Memory B cell (primary cell): Measurements from ENCODE around the gene OLR1.
A peak's percentile ranks its signal among the peaks of the same experiment; 100 is the strongest.

Source experiments
- ATAC-seq: fragments of 150-1000 bp; cut with Tn5 transposase; 2 replicates; pipeline ENCODE4 v1.10.0; 2021; ENCODE audit warnings: low read depth, mild to moderate bottlenecking, moderate library complexity
- DNase-seq, 2 donors: peaks; one replicate each; pipeline ENCODE4 v3.0.0; 2022; ENCODE audit warnings: low spot score in 2 of 2
- H3K27ac Mint-ChIP-seq: one replicate; pipeline ENCODE4 v1.8.0; 2022; ENCODE audit warnings: mild to moderate bottlenecking, moderate library complexity, mixed read lengths
- H3K27me3 Mint-ChIP-seq: one replicate; pipeline ENCODE4 v1.8.0; 2022; ENCODE audit warnings: mixed read lengths
- H3K36me3 Mint-ChIP-seq: one replicate; pipeline ENCODE4 v1.8.0; 2022; ENCODE audit warnings: mild to moderate bottlenecking, mixed read lengths
- H3K4me1 Mint-ChIP-seq: one replicate; pipeline ENCODE4 v1.8.0; 2022; ENCODE audit warnings: mixed read lengths
- H3K4me3 Mint-ChIP-seq: one replicate; pipeline ENCODE4 v1.8.0; 2022; ENCODE audit warnings: mild to moderate bottlenecking, moderate library complexity, mixed read lengths
- H3K9me3 Mint-ChIP-seq: one replicate; pipeline ENCODE4 v1.8.0; 2022; ENCODE audit warnings: mixed read lengths

OLR1 gene

GRCh38 chr12:10178821-10179220, 6.9 kb upstream of the OLR1 start, which contains the start of gene TMEM52B:
TMEM52B (plus strand) TSS chr12:10179032; CDS start chr12:10179575, 543 bp downstream.
- H3K4me3 Mint-ChIP-seq = no peak within 1 kb of the TSS
- no peaks in the 10 kb centered on the region for H3K9me3 Mint-ChIP-seq
- H3K27ac Mint-ChIP-seq = no peak within 1 kb of the TSS
- DNase-seq (no peak), ATAC-seq (no peak)
- no peaks in the 10 kb centered on the region for H3K36me3 Mint-ChIP-seq
- no peaks in the 10 kb centered on the region for H3K4me1 Mint-ChIP-seq
- H3K27me3 Mint-ChIP-seq = peaks cover 19% of the 10 kb centered on the region

GRCh38 chr12:10175846-10176636, 4.1 kb upstream of the OLR1 start:
- no peak overlapping the region for H3K4me3 Mint-ChIP-seq
- H3K9me3 Mint-ChIP-seq = no peaks in the 10 kb centered on the region
- no peak for DNase-seq
- H3K4me1 Mint-ChIP-seq = no peaks in the 10 kb centered on the region
- no peaks in the 10 kb centered on the region for H3K36me3 Mint-ChIP-seq
- no peak overlapping the region for H3K27ac Mint-ChIP-seq
- peaks cover 22% of the 10 kb centered on the region for H3K27me3 Mint-ChIP-seq
- no peak for ATAC-seq

- DNase-seq = no peak
- H3K4me1 Mint-ChIP-seq = no peaks in the 10 kb centered on the region
- no peak overlapping the region for H3K4me3 Mint-ChIP-seq
- H3K27me3 Mint-ChIP-seq = peaks cover 22% of the 10 kb centered on the region
- ATAC-seq = no peak
- no peaks in the 10 kb centered on the region for H3K9me3 Mint-ChIP-seq
- no peaks in the 10 kb centered on the region for H3K36me3 Mint-ChIP-seq
- no peak overlapping the region for H3K27ac Mint-ChIP-seq
Observed at GRCh38 chr12:10174986-10175614, 3.2 kb upstream of the OLR1 start.

- Mint-ChIP-seq H3K36me3 (no peaks in the 10 kb centered on the region), H3K4me1 (no peaks in the 10 kb centered on the region), H3K4me3 (no peak overlapping the region), H3K9me3 (no peaks in the 10 kb centered on the region), H3K27me3 (peaks cover 21% of the 10 kb centered on the region), H3K27ac (no peak overlapping the region)
- no peak for DNase-seq
- ATAC-seq = no peak
Observed at GRCh38 chr12:10170216-10170615, 1.7 kb downstream of the OLR1 start.

GRCh38 chr12:10169104-10169503, 2.8 kb downstream of the OLR1 start:
- Mint-ChIP-seq H3K4me3 (no peak overlapping the region), H3K27me3 (peaks cover 16% of the 10 kb centered on the region), H3K36me3 (no peaks in the 10 kb centered on the region), H3K4me1 (no peaks in the 10 kb centered on the region), H3K9me3 (no peaks in the 10 kb centered on the region), H3K27ac (no peak overlapping the region)
- DNase-seq (no peak), ATAC-seq (no peak)

GRCh38 chr12:10167599-10167998, 4.3 kb downstream of the OLR1 start:
- H3K36me3 Mint-ChIP-seq = no peaks in the 10 kb centered on the region
- no peaks in the 10 kb centered on the region for H3K4me1 Mint-ChIP-seq
- ATAC-seq (no peak), DNase-seq (no peak)
- H3K27ac Mint-ChIP-seq = no peak overlapping the region
- no peak overlapping the region for H3K4me3 Mint-ChIP-seq
- H3K9me3 Mint-ChIP-seq = no peaks in the 10 kb centered on the region
- H3K27me3 Mint-ChIP-seq = peaks cover 14% of the 10 kb centered on the region

- peaks cover 3% of the 10 kb centered on the region for H3K4me1 Mint-ChIP-seq
- H3K27me3 Mint-ChIP-seq = peaks cover 8% of the 10 kb centered on the region
- DNase-seq (no peak), ATAC-seq (no peak)
- no peak overlapping the region for H3K4me3 Mint-ChIP-seq
- H3K36me3 Mint-ChIP-seq = no peaks in the 10 kb centered on the region
- H3K27ac Mint-ChIP-seq = no peak overlapping the region
- no peaks in the 10 kb centered on the region for H3K9me3 Mint-ChIP-seq
Observed at GRCh38 chr12:10165421-10165820, 6.5 kb downstream of the OLR1 start.

GRCh38 chr12:10163084-10163483, 8.8 kb downstream of the OLR1 start:
- DNase-seq (no peak), ATAC-seq (no peak)
- Mint-ChIP-seq H3K4me3 (no peak overlapping the region), H3K4me1 (peaks cover 5% of the 10 kb centered on the region), H3K9me3 (no peaks in the 10 kb centered on the region), H3K27me3 (peaks cover 8% of the 10 kb centered on the region), H3K27ac (no peak overlapping the region), H3K36me3 (no peaks in the 10 kb centered on the region)

GRCh38 chr12:10160617-10161385, 11.1 kb downstream of the OLR1 start:
- DNase-seq (no peak), ATAC-seq (no peak)
- no peaks in the 10 kb centered on the region for H3K9me3 Mint-ChIP-seq
- no peak overlapping the region for H3K27ac Mint-ChIP-seq
- no peaks in the 10 kb centered on the region for H3K36me3 Mint-ChIP-seq
- peaks cover 5% of the 10 kb centered on the region for H3K4me1 Mint-ChIP-seq
- peaks cover 5% of the 10 kb centered on the region for H3K27me3 Mint-ChIP-seq
- no peak overlapping the region for H3K4me3 Mint-ChIP-seq

GRCh38 chr12:10159280-10159679, 12.7 kb downstream of the OLR1 start:
- no peak overlapping the region for H3K4me3 Mint-ChIP-seq

GRCh38 chr12:10158406-10158805, 13.5 kb downstream of the OLR1 start:
- DNase-seq = no peak
- no peak for ATAC-seq
- peaks cover 7% of the 10 kb centered on the region for H3K4me1 Mint-ChIP-seq
- no peaks in the 10 kb centered on the region for H3K9me3 Mint-ChIP-seq
- peaks cover 6% of the 10 kb centered on the region for H3K27me3 Mint-ChIP-seq
- H3K27ac Mint-ChIP-seq = no peak overlapping the region
- no peaks in the 10 kb centered on the region for H3K36me3 Mint-ChIP-seq
- H3K4me3 Mint-ChIP-seq = no peak overlapping the region

More at GRCh38 chr12:10159280-10159679, 12.7 kb downstream of the OLR1 start:
- Mint-ChIP-seq H3K27ac (no peak overlapping the region), H3K27me3 (peaks cover 4% of the 10 kb centered on the region), H3K9me3 (no peaks in the 10 kb centered on the region), H3K36me3 (no peaks in the 10 kb centered on the region), H3K4me1 (peaks cover 5% of the 10 kb centered on the region)
- ATAC-seq (no peak), DNase-seq (no peak)

- peaks cover 7% of the 10 kb centered on the region for H3K27me3 Mint-ChIP-seq
Observed at GRCh38 chr12:10155966-10156365, 16.0 kb downstream of the OLR1 start.

GRCh38 chr12:10154145-10154496, 17.8 kb downstream of the OLR1 start:
- Mint-ChIP-seq H3K4me1 (peaks cover 7% of the 10 kb centered on the region), H3K4me3 (peak overlapping the region; percentile 82), H3K36me3 (no peaks in the 10 kb centered on the region), H3K27me3 (peaks cover 7% of the 10 kb centered on the region), H3K9me3 (no peaks in the 10 kb centered on the region), H3K27ac (no peak overlapping the region)
- no peak for ATAC-seq
- DNase-seq = no peak

More at GRCh38 chr12:10155966-10156365, 16.0 kb downstream of the OLR1 start:
- ATAC-seq (no peak), DNase-seq (no peak)
- H3K4me3 Mint-ChIP-seq = no peak overlapping the region
- no peak overlapping the region for H3K27ac Mint-ChIP-seq
- no peaks in the 10 kb centered on the region for H3K9me3 Mint-ChIP-seq
- H3K4me1 Mint-ChIP-seq = peaks cover 10% of the 10 kb centered on the region
- no peaks in the 10 kb centered on the region for H3K36me3 Mint-ChIP-seq
